ENCODE data around the gene COX10. TPM values are rescaled to one million over a fixed set of nuclear protein-coding genes. Genes with fewer than 3 reads are reported as not detected.

Gene COX10
- total RNA-seq, 4 donors from 2014 or later: 20.3 to 27.2 (median 22.0) TPM

- intact Hi-C loops (cut with DNase I): no loop called here
- no peak for TF ChIP-seq CTCF (IDR thresholded peaks at IDR 0.05)
- TF ChIP-seq EP300 (IDR thresholded peaks at IDR 0.05): no peak
- no peak for TF ChIP-seq POLR2A (IDR thresholded peaks at IDR 0.05; ENCODE audit: low read depth)
- no peak for TF ChIP-seq POLR2AphosphoS5 (IDR thresholded peaks at IDR 0.05)
- DNase-seq (ENCODE audit: extremely low spot score): no peak
- no peaks in the 10 kb centered on the region for H3K27me3 ChIP-seq
- H3K4me1 ChIP-seq: peaks cover 0 to 16% (median 13%) of the 10 kb centered on the region in 4 donors
- no peaks in the 10 kb centered on the region for H3K9me3 ChIP-seq
- no peak overlapping the region for H3K27ac ChIP-seq (replicated peaks in 1 of 4)
- H3K4me3 ChIP-seq: no peak overlapping the region
- 56% methylated on average over 3 of the region's 3 CpGs for WGBS
- peaks cover 0 to 9% (median 3%) of the 10 kb centered on the region in 4 donors for H3K36me3 ChIP-seq
Measured at GRCh38 chr17:14104734-14105133, 35.4 kb downstream of the COX10 start.

- H3K4me1 ChIP-seq: peaks cover 0 to 27% (median 21%) of the 10 kb centered on the region in 4 donors
- H3K36me3 ChIP-seq: peaks cover 0 to 9% (median 0%) of the 10 kb centered on the region in 4 donors
- no peaks in the 10 kb centered on the region for H3K9me3 ChIP-seq
- no peaks in the 10 kb centered on the region for H3K27me3 ChIP-seq
- TF ChIP-seq CTCF (IDR thresholded peaks at IDR 0.05) (no peak), POLR2A (IDR thresholded peaks at IDR 0.05; ENCODE audit: low read depth) (no peak), POLR2AphosphoS5 (IDR thresholded peaks at IDR 0.05) (no peak), EP300 (IDR thresholded peaks at IDR 0.05) (no peak)
- H3K4me3 ChIP-seq: no peak overlapping the region
- intact Hi-C loops (cut with DNase I): no loop called here
- no peak overlapping the region for H3K27ac ChIP-seq (replicated peaks in 1 of 4)
- no peak for DNase-seq (ENCODE audit: extremely low spot score)
Measured at GRCh38 chr17:14107889-14108288, 38.6 kb downstream of the COX10 start.

GRCh38 chr17:14112407-14112806 is 43.1 kb downstream of the COX10 start:
- Histone ChIP-seq H3K9me3 (no peaks in the 10 kb centered on the region), H3K36me3 (no peaks in the 10 kb centered on the region), H3K27me3 (no peaks in the 10 kb centered on the region), H3K4me1 (peaks cover 0 to 21% (median 12%) of the 10 kb centered on the region in 4 donors), H3K27ac (replicated peaks in 1 of 4) (no peak overlapping the region), H3K4me3 (no peak overlapping the region)
- 98% methylated on average over 2 of the region's 2 CpGs for WGBS
- intact Hi-C loops (cut with DNase I): no loop called here
- DNase-seq (ENCODE audit: extremely low spot score): no peak
- TF ChIP-seq CTCF (IDR thresholded peaks at IDR 0.05): no peak
- TF ChIP-seq POLR2AphosphoS5 (IDR thresholded peaks at IDR 0.05): no peak
- no peak for TF ChIP-seq EP300 (IDR thresholded peaks at IDR 0.05)
- TF ChIP-seq POLR2A (IDR thresholded peaks at IDR 0.05; ENCODE audit: low read depth): no peak

- Histone ChIP-seq H3K36me3 (no peaks in the 10 kb centered on the region), H3K4me1 (peaks cover 0 to 14% (median 7%) of the 10 kb centered on the region in 4 donors), H3K27ac (replicated peaks in 1 of 4) (no peak overlapping the region), H3K9me3 (no peaks in the 10 kb centered on the region), H3K27me3 (no peaks in the 10 kb centered on the region), H3K4me3 (no peak overlapping the region)
- whole genome bisulfite sequencing: 94% methylated on average over 1 of the region's 1 CpG
- no peak for TF ChIP-seq EP300 (IDR thresholded peaks at IDR 0.05)
- no peak for TF ChIP-seq POLR2AphosphoS5 (IDR thresholded peaks at IDR 0.05)
- TF ChIP-seq CTCF (IDR thresholded peaks at IDR 0.05): no peak
- TF ChIP-seq POLR2A (IDR thresholded peaks at IDR 0.05; ENCODE audit: low read depth): no peak
- intact Hi-C loops (cut with DNase I): no loop called here
- no peak for DNase-seq (ENCODE audit: extremely low spot score)
Measured at GRCh38 chr17:14113137-14113536, 43.8 kb downstream of the COX10 start.

Data from esophagus muscularis mucosa (tissue), 4 donors.